Muscle layer of duodenum (tissue), 2 donors: ENCODE measurements around the gene ATXN7L3.
A peak's percentile ranks its signal among the peaks of the same experiment; 100 is the strongest.

Source experiments
- H3K27ac ChIP-seq: one replicate; pipeline ENCODE4 v1.7.0; 2013; ENCODE audit warnings: mild to moderate bottlenecking, low read length
- H3K27me3 ChIP-seq: one replicate; pipeline ENCODE4 v1.7.0; 2013; ENCODE audit warnings: low read depth, mild to moderate bottlenecking, control low read depth, low read length
- H3K36me3 ChIP-seq, 2 donors: one replicate each; pipeline ENCODE4 v1.7.0; 2013; ENCODE audit warnings: low read length in 2 of 2, control low read depth in 1 of 2, mild to moderate bottlenecking in 1 of 2; ENCODE audit not compliant: insufficient read depth in 2 of 2, control insufficient read depth in 1 of 2
- H3K4me1 ChIP-seq, 2 donors: one replicate each; pipeline ENCODE4 v1.7.0; 2013; ENCODE audit warnings: low read length in 2 of 2, mild to moderate bottlenecking in 2 of 2, control low read depth in 1 of 2, moderate library complexity in 1 of 2; ENCODE audit not compliant: insufficient read depth in 2 of 2, control insufficient read depth in 1 of 2
- H3K4me3 ChIP-seq, 2 donors: one replicate each; pipeline ENCODE4 v1.7.0; 2013; ENCODE audit warnings: low read length in 2 of 2, low read depth in 1 of 2, mild to moderate bottlenecking in 1 of 2
- H3K9me3 ChIP-seq, 2 donors: one replicate each; pipeline ENCODE4 v1.7.0; 2013; ENCODE audit warnings: low read length in 2 of 2, control low read depth in 1 of 2, mild to moderate bottlenecking in 1 of 2; ENCODE audit not compliant: control insufficient read depth in 1 of 2
- donor health status: healthy.

ATXN7L3 gene

DNA sequence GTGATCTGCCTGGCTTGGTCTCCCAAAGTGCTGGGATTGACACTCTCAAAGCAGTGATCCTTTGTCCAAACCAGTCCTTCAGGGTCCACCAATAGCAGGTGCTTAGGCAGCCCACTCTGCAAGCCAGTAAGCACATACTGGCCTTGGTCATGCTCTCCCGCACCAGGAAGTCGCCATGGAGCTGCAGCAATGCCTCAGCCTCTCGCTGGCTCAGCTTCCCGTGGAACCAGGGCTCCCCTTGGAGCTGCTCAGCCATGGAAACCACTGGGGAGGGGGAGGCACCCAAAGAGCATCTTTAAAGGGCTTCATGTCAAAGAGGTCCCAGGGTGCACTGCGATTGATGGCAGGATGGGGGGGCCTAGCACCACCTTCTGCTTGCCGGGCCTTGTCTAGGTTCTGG is 29.4 kb upstream of the ATXN7L3 start:
- no peak overlapping the region for H3K4me3 ChIP-seq

GRCh38 chr17:44223541-44224071 is 23.9 kb upstream of the ATXN7L3 start:
- H3K27ac ChIP-seq, result peak overlapping the region; percentile 79
- no peaks in the 10 kb centered on the region for H3K9me3 ChIP-seq
- H3K4me1 ChIP-seq, result peaks cover 11 to 21% of the 10 kb centered on the region in 2 donors
- H3K36me3 ChIP-seq, result no peaks in the 10 kb centered on the region
- H3K27me3 ChIP-seq, result no peaks in the 10 kb centered on the region
- no peak overlapping the region for H3K4me3 ChIP-seq

More for the DNA sequence above, 29.4 kb upstream of the ATXN7L3 start:
- Histone ChIP-seq H3K4me1 (peaks cover 0 to under 1% of the 10 kb centered on the region in 2 donors), H3K9me3 (no peaks in the 10 kb centered on the region), H3K27me3 (no peaks in the 10 kb centered on the region), H3K27ac (no peak overlapping the region), H3K36me3 (no peaks in the 10 kb centered on the region)

- H3K4me3 ChIP-seq, result peak overlapping the region; percentile 77 to 79
- peaks cover 19 to 30% of the 10 kb centered on the region in 2 donors for H3K4me1 ChIP-seq
Measured at GRCh38 chr17:44222112-44222869, 22.6 kb upstream of the ATXN7L3 start.

GRCh38 chr17:44221862-44222111 is 22.1 kb upstream of the ATXN7L3 start:
- peak overlapping the region; percentile 79 for H3K27ac ChIP-seq
- no peaks in the 10 kb centered on the region for H3K27me3 ChIP-seq
- no peaks in the 10 kb centered on the region for H3K9me3 ChIP-seq
- peak overlapping the region; percentile 77 to 79 for H3K4me3 ChIP-seq
- H3K36me3 ChIP-seq, result peaks cover under 1 to 2% of the 10 kb centered on the region in 2 donors
- peaks cover 23 to 34% of the 10 kb centered on the region in 2 donors for H3K4me1 ChIP-seq

More at GRCh38 chr17:44222112-44222869, 22.6 kb upstream of the ATXN7L3 start:
- no peaks in the 10 kb centered on the region for H3K9me3 ChIP-seq
- H3K27ac ChIP-seq, result peak overlapping the region; percentile 79
- H3K36me3 ChIP-seq, result no peaks in the 10 kb centered on the region
- no peaks in the 10 kb centered on the region for H3K27me3 ChIP-seq

DNA sequence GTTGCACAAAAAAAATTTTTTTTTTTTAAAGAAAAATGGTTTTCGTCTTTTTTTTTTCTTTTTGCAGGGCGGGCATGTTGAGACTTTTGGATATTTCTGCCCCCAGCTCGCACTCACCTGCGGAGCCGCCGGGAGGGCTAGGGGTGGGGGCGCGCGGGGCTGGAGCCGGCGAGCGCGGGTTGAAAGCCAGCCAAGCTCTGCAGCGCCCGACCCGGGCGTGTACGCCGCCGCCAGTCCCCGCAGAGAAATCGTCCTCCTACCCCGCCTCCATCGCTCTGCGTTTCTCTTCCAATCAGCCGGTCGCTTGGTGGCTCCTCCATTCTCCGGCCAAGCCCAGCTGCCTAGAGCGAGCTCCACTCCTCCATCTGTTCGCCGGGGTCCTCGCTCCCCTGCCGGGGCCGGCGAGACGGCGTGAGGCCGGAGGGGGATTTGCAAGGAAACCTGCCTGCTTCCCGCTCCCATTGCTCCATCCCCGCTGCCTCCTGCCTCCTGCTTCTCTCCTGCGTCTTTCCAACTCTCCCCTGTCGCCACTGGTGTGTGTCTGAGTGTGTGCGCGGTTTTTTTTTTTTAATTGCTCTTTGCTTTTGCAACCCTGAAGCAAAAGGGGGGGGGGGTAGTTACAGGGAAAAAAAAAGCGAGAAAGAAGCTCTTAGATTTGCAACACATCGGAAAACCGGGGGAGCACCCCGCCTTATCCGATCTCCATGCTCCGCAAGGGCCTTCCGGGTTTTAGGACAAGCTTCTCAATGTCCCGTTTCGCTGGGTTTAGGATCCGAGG is 21.6 kb upstream of the ATXN7L3 start:
- H3K9me3 ChIP-seq, result no peaks in the 10 kb centered on the region
- peak overlapping the region; percentile 77 to 79 for H3K4me3 ChIP-seq
- H3K4me1 ChIP-seq, result peaks cover 24 to 39% of the 10 kb centered on the region in 2 donors
- H3K27me3 ChIP-seq, result no peaks in the 10 kb centered on the region
- H3K27ac ChIP-seq, result peak overlapping the region; percentile 79
- H3K36me3 ChIP-seq, result peaks cover 6 to 8% of the 10 kb centered on the region in 2 donors

GRCh38 chr17:44220213-44221083 is 20.8 kb upstream of the ATXN7L3 start:
- Histone ChIP-seq H3K27ac (peak overlapping the region; percentile 83), H3K36me3 (peaks cover 14 to 16% of the 10 kb centered on the region in 2 donors), H3K27me3 (no peaks in the 10 kb centered on the region), H3K4me1 (peaks cover 24 to 42% of the 10 kb centered on the region in 2 donors), H3K4me3 (peak overlapping the region; percentile 77 to 79), H3K9me3 (no peaks in the 10 kb centered on the region)

DNA sequence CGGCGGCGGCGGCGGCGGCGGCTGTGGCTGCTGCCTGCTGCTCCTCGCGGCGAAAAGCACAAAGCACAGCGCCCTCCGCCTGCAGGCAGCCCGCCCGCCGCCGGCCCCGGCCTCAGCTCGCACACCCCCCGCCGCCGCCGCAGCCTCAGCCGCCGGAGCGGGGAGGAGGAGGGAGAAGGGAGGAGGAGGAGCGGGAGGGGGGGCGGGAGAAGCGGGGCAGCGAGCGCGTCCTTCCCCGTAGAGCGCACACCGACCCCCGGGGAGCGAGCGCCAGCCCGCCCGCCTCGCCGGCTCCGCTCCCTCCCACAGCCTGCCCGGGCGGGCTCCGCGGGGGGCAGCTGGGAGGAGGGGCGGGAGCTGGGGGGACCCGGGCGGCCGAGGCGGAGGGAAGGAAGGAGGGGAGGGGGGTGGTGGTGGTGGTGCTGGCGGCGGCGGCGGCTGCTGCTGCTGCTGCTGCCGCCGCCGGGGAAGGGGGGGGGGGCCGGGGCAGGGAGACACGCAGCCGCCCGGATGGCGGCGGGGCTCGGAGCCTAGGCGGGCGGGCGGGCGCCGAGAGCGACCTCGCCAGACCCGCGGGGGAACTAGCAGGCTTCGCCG is 20.0 kb upstream of the ATXN7L3 start, which contains the start of gene UBTF:
Gene UBTF, minus strand, starts transcription at position 60 of the 597 bp plus-strand sequence. CDS start 1,446 bp downstream, outside the sequence.
- Histone ChIP-seq H3K36me3 (peaks cover 21 to 23% of the 10 kb centered on the region in 2 donors), H3K4me1 (peaks cover 24 to 42% of the 10 kb centered on the region in 2 donors), H3K27ac (peak within 1 kb of the TSS; percentile 83), H3K27me3 (no peaks in the 10 kb centered on the region), H3K4me3 (peak within 1 kb of the TSS; percentile 67 to 77), H3K9me3 (no peaks in the 10 kb centered on the region)

DNA sequence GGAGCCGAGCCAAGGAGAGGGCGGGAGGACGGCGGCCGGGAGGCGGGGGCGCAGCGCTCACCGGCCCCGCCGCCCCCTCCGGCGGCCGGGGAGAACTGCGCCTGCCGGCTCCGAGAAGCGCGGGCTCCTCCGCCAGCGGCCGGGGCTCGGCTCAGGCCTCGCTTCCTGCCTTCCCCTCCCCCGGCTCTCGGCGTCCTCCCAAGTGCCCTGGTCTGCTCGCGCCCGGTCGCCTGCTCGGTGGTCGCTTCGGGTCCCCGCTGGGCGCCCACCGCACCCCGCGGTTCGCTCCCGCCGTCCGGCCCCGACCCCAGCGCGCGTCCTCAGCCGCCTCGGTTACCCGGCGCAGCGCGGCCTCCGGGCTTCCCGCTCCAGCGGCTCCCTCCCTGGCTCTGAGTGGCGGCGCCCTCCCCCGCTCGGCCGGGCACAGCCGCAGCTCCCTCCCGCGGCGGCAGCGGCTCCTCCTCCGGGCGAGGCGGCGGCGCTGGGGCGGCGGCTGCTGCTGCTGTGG is 19.5 kb upstream of the ATXN7L3 start:
- Histone ChIP-seq H3K27ac (no peak overlapping the region), H3K4me3 (peak overlapping the region; percentile 33 to 62), H3K36me3 (peaks cover 27 to 29% of the 10 kb centered on the region in 2 donors), H3K9me3 (no peaks in the 10 kb centered on the region), H3K27me3 (no peaks in the 10 kb centered on the region), H3K4me1 (peaks cover 24 to 42% of the 10 kb centered on the region in 2 donors)

GRCh38 chr17:44218344-44219107 is 18.8 kb upstream of the ATXN7L3 start:
- H3K9me3 ChIP-seq, result no peaks in the 10 kb centered on the region
- H3K27me3 ChIP-seq, result no peaks in the 10 kb centered on the region
- H3K4me3 ChIP-seq, result peak overlapping the region; percentile 49 to 54
- H3K4me1 ChIP-seq, result peaks cover 20 to 36% of the 10 kb centered on the region in 2 donors
- peaks cover 31 to 35% of the 10 kb centered on the region in 2 donors for H3K36me3 ChIP-seq
- H3K27ac ChIP-seq, result peak overlapping the region; percentile 76
